Stomach (tissue), 4 donors: ENCODE measurements around the gene COLEC12.

Experiments
- POLR2A ChIP-seq, 4 donors: fragments of 450-650 bp; IDR thresholded peaks; one replicate each; pipeline ENCODE4 v1.6.1; 2016; ENCODE audit warnings: antibody characterized with exemption in 4 of 4, control low read depth in 2 of 4, mild to moderate bottlenecking in 1 of 4, moderate library complexity in 1 of 4
- POLR2AphosphoS5 ChIP-seq, 3 donors: sonication (generic); formaldehyde crosslinking; IDR thresholded peaks; one replicate each; pipeline ENCODE4 v1.6.1; 2016; ENCODE audit warnings: antibody characterized with exemption in 3 of 3
- TF ChIP-seq, protein P1 (sequence below), 7 experiments: fragments of 450-650 bp in 4 of 7; fragments of 200-600 bp in 3 of 7; sonication (generic) in 3 of 7; IDR thresholded peaks; one replicate each; pipeline ENCODE4 v1.5.1; 2016 to 2019; ENCODE audit warnings: antibody characterized with exemption in 7 of 7, control low read depth in 2 of 7, mild to moderate bottlenecking in 1 of 7

DNA sequence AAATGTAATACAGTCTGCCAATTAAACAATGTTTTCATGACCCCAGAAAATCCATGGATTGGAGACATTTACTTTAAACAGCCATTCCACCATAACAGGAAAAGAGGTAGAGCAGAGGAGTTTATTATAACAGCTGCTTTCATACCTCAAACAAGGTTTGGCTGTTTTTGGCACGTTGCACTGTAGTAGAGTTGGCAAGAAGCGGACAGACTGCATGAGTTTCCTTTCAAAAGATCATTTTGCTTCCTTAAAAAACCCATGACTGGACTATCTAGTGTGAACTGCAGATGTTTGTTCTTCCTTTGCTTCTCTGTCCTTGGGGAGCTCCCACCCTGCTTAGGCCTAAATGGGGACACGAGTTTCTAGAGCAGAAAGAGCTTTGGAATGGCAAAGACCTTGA, 124.2 kb downstream of the COLEC12 start:
- TF ChIP-seq, protein P1, sequence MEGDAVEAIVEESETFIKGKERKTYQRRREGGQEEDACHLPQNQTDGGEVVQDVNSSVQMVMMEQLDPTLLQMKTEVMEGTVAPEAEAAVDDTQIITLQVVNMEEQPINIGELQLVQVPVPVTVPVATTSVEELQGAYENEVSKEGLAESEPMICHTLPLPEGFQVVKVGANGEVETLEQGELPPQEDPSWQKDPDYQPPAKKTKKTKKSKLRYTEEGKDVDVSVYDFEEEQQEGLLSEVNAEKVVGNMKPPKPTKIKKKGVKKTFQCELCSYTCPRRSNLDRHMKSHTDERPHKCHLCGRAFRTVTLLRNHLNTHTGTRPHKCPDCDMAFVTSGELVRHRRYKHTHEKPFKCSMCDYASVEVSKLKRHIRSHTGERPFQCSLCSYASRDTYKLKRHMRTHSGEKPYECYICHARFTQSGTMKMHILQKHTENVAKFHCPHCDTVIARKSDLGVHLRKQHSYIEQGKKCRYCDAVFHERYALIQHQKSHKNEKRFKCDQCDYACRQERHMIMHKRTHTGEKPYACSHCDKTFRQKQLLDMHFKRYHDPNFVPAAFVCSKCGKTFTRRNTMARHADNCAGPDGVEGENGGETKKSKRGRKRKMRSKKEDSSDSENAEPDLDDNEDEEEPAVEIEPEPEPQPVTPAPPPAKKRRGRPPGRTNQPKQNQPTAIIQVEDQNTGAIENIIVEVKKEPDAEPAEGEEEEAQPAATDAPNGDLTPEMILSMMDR (IDR thresholded peaks at IDR 0.05), result no peak
- TF ChIP-seq POLR2AphosphoS5 (IDR thresholded peaks at IDR 0.05) (no peak), POLR2A (IDR thresholded peaks at IDR 0.05) (no peak)
